Activated T-cell treated with anti-CD3 and anti-CD28 coated beads, Interleukin-2, amount 50 U/mL, for 72 hours (primary cell): ENCODE data around the gene RHEB. TPM values are rescaled to one million over a fixed set of nuclear protein-coding genes. Genes with fewer than 3 reads are reported as not detected.

Experiments
- ATAC-seq, 2 donors: fragments of 150-1000 bp; cut with Tn5 transposase; replicated peaks in 1 of 2; 2 replicates each; pipeline ENCODE4 v1.10.0; 2021; ENCODE audit warnings: moderate library complexity in 2 of 2, mild to moderate bottlenecking in 1 of 2
- DNase-seq, 2 donors: peaks; one replicate each; pipeline ENCODE4 v3.0.0; 2021 to 2022; ENCODE audit warnings: mixed read lengths in 1 of 2
- H3K27ac Mint-ChIP-seq: one replicate; pipeline ENCODE4 v1.8.0; 2022; ENCODE audit warnings: mild to moderate bottlenecking, moderate library complexity, mixed read lengths
- H3K27me3 Mint-ChIP-seq: one replicate; pipeline ENCODE4 v1.8.0; 2022; ENCODE audit warnings: low read depth, mixed read lengths
- H3K36me3 Mint-ChIP-seq, 2 donors: one replicate each; pipeline ENCODE4 v1.8.0; 2022; ENCODE audit warnings: mixed read lengths in 2 of 2, mild to moderate bottlenecking in 1 of 2; ENCODE audit not compliant: insufficient read depth in 2 of 2
- H3K4me1 Mint-ChIP-seq: one replicate; pipeline ENCODE4 v1.8.0; 2022; ENCODE audit warnings: low read depth, mixed read lengths
- H3K4me3 Mint-ChIP-seq, 2 donors: one replicate each; pipeline ENCODE4 v1.8.0; 2022; ENCODE audit warnings: mild to moderate bottlenecking in 2 of 2, mixed read lengths in 2 of 2, moderate library complexity in 2 of 2
- H3K9me3 Mint-ChIP-seq, 2 donors: one replicate each; pipeline ENCODE4 v1.8.0; 2022; ENCODE audit warnings: mixed read lengths in 2 of 2
- total RNA-seq, 2 donors: library from RNA; stranded (reverse); gene quantifications; one replicate each; pipeline ENCODE4 v1.2.3, GENCODE V29; 2022

RHEB gene, protein sequence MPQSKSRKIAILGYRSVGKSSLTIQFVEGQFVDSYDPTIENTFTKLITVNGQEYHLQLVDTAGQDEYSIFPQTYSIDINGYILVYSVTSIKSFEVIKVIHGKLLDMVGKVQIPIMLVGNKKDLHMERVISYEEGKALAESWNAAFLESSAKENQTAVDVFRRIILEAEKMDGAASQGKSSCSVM
- total RNA-seq = 10 to 100 TPM; 39.3 to 47.3 TPM

DNA sequence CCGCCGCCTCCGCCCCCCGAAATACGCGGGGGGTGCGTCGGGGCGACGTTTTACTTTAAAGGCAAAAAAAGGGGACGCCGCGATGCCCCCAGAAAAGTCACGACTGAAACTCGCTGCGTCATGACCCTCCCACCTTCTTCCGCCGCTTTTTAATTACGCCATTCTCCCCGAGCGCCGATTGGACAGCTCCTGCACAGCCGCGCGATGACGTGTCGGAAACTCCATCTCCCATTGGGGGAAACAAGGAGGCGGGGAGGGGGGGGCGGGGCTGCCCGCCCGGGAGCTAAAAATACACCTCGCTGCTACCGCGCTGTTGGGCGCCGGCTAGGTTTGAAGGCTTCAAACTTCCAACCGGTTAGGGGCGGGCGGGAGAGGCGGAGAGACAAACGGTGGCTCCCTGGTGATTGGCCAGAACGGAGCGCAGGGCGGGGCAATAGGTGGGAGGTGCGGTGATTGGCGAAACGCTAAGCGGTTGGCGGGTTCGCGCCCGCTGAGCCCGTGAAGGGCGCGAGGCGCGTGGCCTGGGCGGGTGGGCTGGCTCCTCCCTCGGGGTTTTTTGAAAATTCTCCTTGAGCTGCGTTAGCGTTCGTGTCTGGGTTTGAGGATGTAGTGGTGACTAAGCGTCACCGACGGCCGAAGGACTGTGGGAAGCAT lies at the start of gene RHEB:
TSS of gene RHEB (minus strand) at position 131 of the 654 bp plus-strand sequence. CDS start 384 bp downstream, outside the sequence.
- peak; percentile 98 to 99 for DNase-seq
- Mint-ChIP-seq H3K9me3 (no peaks in the 10 kb centered on the region), H3K27ac (peak within 1 kb of the TSS; percentile 75), H3K36me3 (peaks cover 2 to 4% of the 10 kb centered on the region in 2 donors), H3K4me1 (peaks cover 36% of the 10 kb centered on the region), H3K27me3 (no peaks in the 10 kb centered on the region), H3K4me3 (peak within 1 kb of the TSS; percentile 86 to 93)
- peak; percentile 85 to 86 for ATAC-seq

DNA sequence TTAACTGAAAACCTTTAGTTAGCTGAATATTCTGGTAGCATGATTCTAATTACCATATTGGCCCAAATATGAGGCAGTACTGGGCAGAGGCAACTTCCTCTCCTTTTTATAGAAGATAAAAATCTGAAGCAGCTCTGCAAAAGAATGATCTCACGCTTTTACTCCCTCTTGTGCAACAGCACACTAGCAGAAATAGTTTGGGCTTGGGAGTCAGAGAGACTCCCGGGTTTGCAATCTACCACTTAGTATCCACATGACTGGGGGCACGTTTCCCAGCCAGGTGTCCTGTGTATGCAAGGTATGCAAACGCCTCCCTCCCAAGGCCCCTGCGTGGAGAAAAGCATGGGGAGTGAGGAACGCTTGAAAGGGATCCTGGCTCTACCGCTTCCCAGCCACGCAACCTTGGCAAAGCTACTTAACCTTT lies 47.2 kb upstream of the RHEB start:
- Mint-ChIP-seq H3K9me3 (no peaks in the 10 kb centered on the region), H3K4me3 (no peak overlapping the region), H3K36me3 (peaks cover 0 to under 1% of the 10 kb centered on the region in 2 donors), H3K27me3 (no peaks in the 10 kb centered on the region), H3K27ac (no peak overlapping the region), H3K4me1 (no peaks in the 10 kb centered on the region)
- ATAC-seq (no peak), DNase-seq (no peak)

DNA sequence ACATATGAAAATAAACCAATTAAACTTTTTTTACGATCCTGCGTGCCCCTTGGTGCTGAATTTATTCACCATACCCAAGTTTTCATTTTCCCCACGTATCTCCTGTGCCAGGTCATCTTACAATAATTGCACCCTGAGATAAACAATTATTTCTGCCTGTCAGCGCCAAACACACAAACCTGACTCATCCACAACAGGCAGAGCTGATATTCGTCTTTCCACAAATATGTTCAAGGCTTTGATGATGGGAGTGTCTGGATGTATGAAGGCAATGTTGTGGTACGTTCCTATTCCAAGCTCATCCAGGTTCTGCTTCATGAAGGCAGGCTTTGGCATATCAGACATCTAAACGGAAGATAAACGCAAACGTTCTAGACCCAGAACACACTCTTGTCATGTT lies 45.8 kb upstream of the RHEB start:
- Mint-ChIP-seq H3K27ac (no peak overlapping the region), H3K27me3 (no peaks in the 10 kb centered on the region), H3K36me3 (peaks cover 2 to 3% of the 10 kb centered on the region in 2 donors), H3K4me1 (peaks cover under 1% of the 10 kb centered on the region), H3K4me3 (no peak overlapping the region), H3K9me3 (no peaks in the 10 kb centered on the region)
- ATAC-seq (no peak), DNase-seq (no peak)

DNA sequence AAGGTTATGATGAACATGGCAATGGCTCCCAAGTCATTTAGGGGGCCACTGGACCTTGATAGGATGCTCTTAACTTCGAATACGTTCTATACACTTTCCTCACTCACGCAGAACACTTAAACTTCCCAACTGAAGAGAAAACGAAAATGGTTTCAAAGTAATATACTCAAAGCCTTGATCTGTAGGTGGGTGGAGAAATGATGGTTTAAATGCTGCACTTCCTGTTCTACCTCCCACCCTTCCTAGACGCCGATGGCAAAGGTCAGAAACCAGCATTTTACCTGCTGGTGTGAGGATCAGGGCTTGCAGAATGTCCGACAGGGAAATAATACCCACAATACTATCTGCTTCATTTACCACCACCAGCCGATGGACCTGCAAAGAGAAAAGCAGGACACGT lies 40.5 kb upstream of the RHEB start:
- H3K4me1 Mint-ChIP-seq = peaks cover 12% of the 10 kb centered on the region
- peaks cover 2 to 3% of the 10 kb centered on the region in 2 donors for H3K36me3 Mint-ChIP-seq
- ATAC-seq (peak in 1 of 2 donors; percentile 51), DNase-seq (no peak)
- no peaks in the 10 kb centered on the region for H3K9me3 Mint-ChIP-seq
- H3K27me3 Mint-ChIP-seq = no peaks in the 10 kb centered on the region
- H3K27ac Mint-ChIP-seq = peak overlapping the region; percentile 91
- H3K4me3 Mint-ChIP-seq = peak overlapping the region; percentile 47 to 62

DNA sequence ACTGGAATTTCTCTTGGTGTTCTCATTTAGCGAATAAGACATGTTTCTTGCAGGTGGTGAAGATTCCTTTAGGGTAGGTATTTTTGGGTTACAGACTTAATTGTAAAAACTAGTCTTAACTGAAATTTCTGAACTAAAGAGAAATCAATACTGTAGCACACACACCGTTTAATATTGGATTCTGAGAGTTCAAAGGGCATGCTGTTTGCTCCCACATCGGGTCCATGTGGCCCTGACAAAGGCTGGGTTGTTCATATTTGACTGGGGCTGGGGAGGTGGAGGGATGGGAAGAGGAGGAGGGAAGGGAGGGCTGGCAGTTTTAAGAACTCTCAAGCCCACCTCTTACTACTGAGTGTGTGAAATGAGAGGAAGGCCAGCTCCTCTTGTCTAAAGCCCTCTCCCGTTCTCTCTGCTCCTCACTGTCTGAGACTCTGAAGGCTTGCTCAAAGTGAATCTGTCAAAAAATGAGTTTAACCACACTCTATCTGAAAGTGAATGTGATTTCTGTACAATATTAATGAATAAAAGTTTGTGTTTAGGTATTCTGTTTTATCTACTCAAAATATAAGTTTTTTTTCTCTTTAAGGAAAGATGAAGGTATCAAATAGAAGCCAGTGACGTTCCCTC lies 40.0 kb upstream of the RHEB start:
- Mint-ChIP-seq H3K4me3 (peak overlapping the region; percentile 47 to 62), H3K4me1 (peaks cover 12% of the 10 kb centered on the region), H3K27ac (peak overlapping the region; percentile 91), H3K36me3 (peaks cover 2 to 3% of the 10 kb centered on the region in 2 donors), H3K9me3 (no peaks in the 10 kb centered on the region), H3K27me3 (no peaks in the 10 kb centered on the region)
- ATAC-seq = no peak
- DNase-seq = no peak

DNA sequence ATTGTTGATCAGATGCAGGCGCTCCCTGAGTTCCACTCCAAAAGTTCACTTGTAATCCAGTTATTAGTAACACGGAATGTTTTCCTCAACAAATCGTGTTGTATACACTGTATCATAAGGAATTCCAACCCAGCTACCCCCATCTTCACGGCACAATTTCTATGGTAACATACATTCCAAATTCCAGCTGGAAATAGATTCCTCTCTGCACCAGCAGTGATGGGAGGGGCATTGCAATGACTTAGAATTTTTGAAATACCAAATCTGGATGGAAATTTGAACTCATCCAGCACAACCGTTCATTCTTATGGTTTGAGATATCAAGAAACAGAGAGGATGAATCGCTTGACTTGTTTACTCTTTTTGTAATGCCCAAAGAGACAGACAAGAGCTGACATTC lies 38.9 kb upstream of the RHEB start:
- Mint-ChIP-seq H3K27me3 (no peaks in the 10 kb centered on the region), H3K4me1 (peaks cover 12% of the 10 kb centered on the region), H3K36me3 (peaks cover 2 to 3% of the 10 kb centered on the region in 2 donors), H3K9me3 (no peaks in the 10 kb centered on the region), H3K27ac (no peak overlapping the region), H3K4me3 (no peak overlapping the region)
- no peak for DNase-seq
- ATAC-seq = no peak

DNA sequence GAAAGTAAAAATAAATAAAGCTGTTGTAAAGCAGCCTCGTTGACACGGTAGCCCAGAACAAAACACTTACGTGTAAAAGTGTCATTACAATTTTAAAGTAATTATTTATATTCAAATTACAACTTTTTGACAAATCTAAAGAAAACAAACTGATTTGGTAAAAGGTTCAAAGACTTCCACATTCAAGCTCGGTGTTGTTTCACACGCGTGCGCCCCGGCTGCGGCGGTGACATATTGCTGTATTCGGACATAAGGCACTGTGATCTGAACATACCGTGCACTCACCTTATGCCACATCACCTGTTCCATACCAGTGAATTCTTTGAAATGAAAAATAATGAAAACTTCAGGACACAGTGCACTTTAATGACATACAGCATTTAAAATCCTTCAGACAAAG lies 36.9 kb upstream of the RHEB start:
- peaks cover 2 to 3% of the 10 kb centered on the region in 2 donors for H3K36me3 Mint-ChIP-seq
- no peak overlapping the region for H3K27ac Mint-ChIP-seq

DNA sequence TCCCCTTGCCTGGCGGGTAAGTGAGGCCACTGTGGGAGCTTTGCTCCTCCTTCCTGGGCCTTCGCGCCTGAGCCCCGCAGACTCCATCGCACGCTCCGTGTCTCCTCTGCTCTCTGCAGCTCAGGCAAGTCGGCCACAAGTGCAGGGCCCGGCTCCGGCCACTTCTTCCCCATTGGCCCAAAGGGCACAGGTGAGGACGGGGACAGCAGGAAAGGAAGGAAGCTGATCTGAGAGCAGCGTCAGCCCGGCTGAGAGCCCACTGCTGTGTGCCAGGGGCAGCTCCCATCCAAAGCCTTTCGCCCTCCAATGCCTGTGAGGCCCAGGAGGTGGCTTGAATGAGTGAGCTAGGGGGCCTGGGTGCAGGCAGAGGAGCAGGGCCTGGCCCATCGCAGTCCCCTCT lies 33.7 kb upstream of the RHEB start:
- Mint-ChIP-seq H3K36me3 (no peaks in the 10 kb centered on the region), H3K4me3 (no peak overlapping the region), H3K9me3 (no peaks in the 10 kb centered on the region), H3K27ac (no peak overlapping the region), H3K4me1 (no peaks in the 10 kb centered on the region), H3K27me3 (peaks cover 15% of the 10 kb centered on the region)
- DNase-seq (no peak), ATAC-seq (no peak)

More for the DNA sequence above, 36.9 kb upstream of the RHEB start:
- Mint-ChIP-seq H3K27me3 (peaks cover 15% of the 10 kb centered on the region), H3K4me3 (no peak overlapping the region), H3K9me3 (no peaks in the 10 kb centered on the region), H3K4me1 (peaks cover 12% of the 10 kb centered on the region)
- DNase-seq (no peak), ATAC-seq (no peak)

DNA sequence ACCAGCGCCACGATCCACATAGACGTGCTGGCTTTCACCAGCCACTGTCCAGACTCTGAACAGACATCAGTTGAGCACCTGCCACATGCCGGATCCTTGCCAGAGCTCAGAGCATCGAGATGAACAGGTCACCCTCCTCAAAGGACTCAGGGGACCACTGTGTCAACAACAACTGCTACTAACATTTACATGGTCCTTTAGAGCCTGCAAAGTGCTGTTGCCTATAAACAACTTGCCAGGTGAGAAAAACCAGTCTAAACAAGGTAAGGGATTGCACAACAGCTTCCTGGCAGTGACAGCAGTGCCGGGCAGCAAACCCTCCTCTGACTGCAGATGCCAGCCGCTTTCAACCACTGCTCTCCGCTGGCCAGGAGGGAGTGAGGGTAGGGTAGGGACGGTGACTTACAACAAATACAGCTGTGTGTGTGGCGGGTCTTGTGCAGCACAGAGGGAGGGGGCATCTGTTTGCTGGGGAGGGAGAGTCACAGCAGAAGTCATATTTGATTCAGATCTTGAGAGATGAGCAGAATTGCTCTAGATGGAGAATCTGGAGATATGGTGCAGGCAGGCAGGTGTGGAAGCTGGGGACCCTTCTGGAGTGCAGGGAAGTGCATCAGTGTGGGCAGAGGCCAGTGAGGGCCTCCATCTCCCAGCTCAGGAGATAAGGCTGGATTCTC lies 32.8 kb upstream of the RHEB start:
- peak in 1 of 2 donors; percentile 15 for ATAC-seq

DNA sequence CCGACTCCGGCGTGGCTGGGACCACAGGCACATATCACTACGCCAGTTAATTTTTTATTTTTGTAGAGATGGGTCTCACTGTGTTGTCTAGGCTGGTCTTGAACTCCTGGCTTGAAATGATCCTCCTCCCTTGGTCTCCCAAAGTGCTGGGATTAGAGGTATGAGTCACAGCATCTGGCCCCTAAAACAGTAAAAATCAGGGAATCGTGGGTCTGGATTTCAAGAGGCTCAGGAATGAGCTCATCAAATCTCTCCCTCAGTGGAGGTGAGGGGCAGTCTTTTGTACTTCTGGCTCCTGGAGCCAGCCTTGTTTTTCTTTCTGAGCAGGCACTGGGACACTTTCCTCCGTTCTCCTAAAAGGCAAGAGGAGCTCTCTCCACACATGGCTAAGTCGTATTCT lies 32.1 kb upstream of the RHEB start:
- DNase-seq (no peak), ATAC-seq (no peak)
- Mint-ChIP-seq H3K4me3 (no peak overlapping the region), H3K36me3 (no peaks in the 10 kb centered on the region), H3K9me3 (no peaks in the 10 kb centered on the region), H3K27ac (no peak overlapping the region), H3K4me1 (no peaks in the 10 kb centered on the region), H3K27me3 (peaks cover 22% of the 10 kb centered on the region)

More for the DNA sequence above, 32.8 kb upstream of the RHEB start:
- no peaks in the 10 kb centered on the region for H3K36me3 Mint-ChIP-seq
- no peaks in the 10 kb centered on the region for H3K9me3 Mint-ChIP-seq
- no peaks in the 10 kb centered on the region for H3K4me1 Mint-ChIP-seq
- H3K4me3 Mint-ChIP-seq = no peak overlapping the region
- H3K27me3 Mint-ChIP-seq = peaks cover 15% of the 10 kb centered on the region
- H3K27ac Mint-ChIP-seq = no peak overlapping the region
- no peak for DNase-seq

DNA sequence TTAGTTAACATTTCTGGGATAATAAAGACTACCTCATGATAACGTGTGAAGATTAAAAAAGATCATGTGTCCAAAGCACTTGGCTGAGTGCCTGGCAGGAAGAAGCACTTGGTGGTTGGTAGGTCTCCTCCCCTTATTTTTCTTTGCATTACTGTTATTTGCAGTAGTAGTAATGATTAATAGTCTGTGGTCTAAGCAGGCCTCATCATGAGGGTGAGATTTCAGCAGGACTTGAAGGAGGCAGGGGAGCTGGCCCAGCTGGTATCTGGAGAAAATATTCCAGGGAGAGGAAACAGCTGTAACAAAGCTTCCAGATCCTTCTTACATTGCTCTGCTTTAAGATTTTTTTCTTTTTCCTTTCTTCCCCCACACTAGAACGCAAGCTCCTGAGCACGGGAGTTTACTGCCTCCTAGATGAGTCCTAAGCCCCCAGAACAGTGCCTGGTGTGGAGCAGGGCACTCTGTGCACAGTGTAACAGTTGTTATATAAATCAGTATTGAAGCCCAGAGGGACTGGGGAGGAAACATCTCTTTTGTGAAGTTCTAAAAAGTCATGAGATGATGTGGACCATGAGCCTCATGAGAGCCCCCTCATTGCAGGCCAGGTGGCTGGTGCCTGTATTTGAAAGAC lies 31.1 kb upstream of the RHEB start:
- H3K27ac Mint-ChIP-seq = no peak overlapping the region
- DNase-seq = no peak
- no peak overlapping the region for H3K4me3 Mint-ChIP-seq
- no peaks in the 10 kb centered on the region for H3K9me3 Mint-ChIP-seq
- no peak for ATAC-seq
- no peaks in the 10 kb centered on the region for H3K4me1 Mint-ChIP-seq
- H3K27me3 Mint-ChIP-seq = peaks cover 32% of the 10 kb centered on the region
- no peaks in the 10 kb centered on the region for H3K36me3 Mint-ChIP-seq

DNA sequence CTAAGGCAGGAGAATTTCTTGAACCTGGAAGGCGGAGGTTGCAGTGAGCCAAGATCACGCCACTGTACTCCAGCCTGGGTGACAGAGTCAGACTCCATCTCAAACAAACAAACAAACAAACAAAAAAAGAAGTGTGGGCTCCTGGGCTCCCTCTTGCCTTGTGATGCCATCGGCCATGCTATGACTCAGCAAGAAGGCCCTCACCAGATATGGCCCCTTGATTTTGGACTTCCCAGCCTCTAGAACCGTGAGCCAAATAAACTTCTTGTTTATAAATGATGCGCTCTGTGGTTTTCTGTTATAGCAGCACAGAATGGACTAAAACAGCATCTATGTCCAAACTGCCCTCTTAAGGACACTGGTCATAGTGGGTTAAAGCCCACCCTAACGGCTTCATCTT lies 29.9 kb upstream of the RHEB start:
- H3K9me3 Mint-ChIP-seq = no peaks in the 10 kb centered on the region
- H3K4me1 Mint-ChIP-seq = no peaks in the 10 kb centered on the region
- ATAC-seq (no peak), DNase-seq (no peak)
- H3K27ac Mint-ChIP-seq = no peak overlapping the region
- H3K36me3 Mint-ChIP-seq = no peaks in the 10 kb centered on the region
- peaks cover 38% of the 10 kb centered on the region for H3K27me3 Mint-ChIP-seq
- H3K4me3 Mint-ChIP-seq = no peak overlapping the region

DNA sequence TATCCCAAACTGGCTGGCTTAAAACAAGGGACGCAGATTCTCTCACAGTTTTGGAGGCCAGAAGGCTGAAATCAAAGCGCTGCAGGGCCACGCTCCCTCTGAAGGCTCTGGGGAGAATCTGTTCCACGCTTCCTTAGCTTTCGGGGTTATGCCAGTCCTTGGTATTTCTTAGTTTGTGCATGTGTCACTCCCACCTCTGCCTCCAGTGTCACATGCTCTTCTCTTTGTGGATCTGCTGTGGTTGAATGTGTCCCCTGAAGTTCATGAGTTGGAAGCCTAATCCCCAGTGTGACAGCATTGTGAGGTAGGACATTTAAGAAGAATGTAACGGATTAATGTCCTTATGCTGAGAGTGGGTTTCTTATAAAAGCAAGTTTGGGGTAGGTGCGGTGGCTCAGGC lies 29.4 kb upstream of the RHEB start:
- no peak overlapping the region for H3K4me3 Mint-ChIP-seq
- no peaks in the 10 kb centered on the region for H3K4me1 Mint-ChIP-seq
- no peak for ATAC-seq

More for the DNA sequence above, 29.4 kb upstream of the RHEB start:
- DNase-seq = no peak
- Mint-ChIP-seq H3K27ac (no peak overlapping the region), H3K36me3 (no peaks in the 10 kb centered on the region), H3K27me3 (peaks cover 38% of the 10 kb centered on the region), H3K9me3 (no peaks in the 10 kb centered on the region)
